ENCODE data around the gene KLHL17. TPM values are rescaled to one million over a fixed set of nuclear protein-coding genes. Genes with fewer than 3 reads are reported as not detected.

Gene KLHL17
- total RNA-seq, 1 donor from 2014 or later: 2.6 TPM

Other genes with a start within 250 kb of the KLHL17 start
- under 0.01 and 0.13 TPM in 2 replicates for gene SAMD11, start 36.7 kb upstream of the KLHL17 start, total RNA-seq
- gene NOC2L, start 1.3 kb upstream of the KLHL17 start, total RNA-seq: 59.4 and 67.9 TPM in 2 replicates
- 0.38 and 0.51 TPM in 2 replicates for gene PLEKHN1, start 5.9 kb downstream of the KLHL17 start, total RNA-seq
- not detected in 2 replicates for gene PERM1, start 21.5 kb downstream of the KLHL17 start, total RNA-seq
- 29.0 and 54.1 TPM in 2 replicates for gene HES4, start 39.5 kb downstream of the KLHL17 start, total RNA-seq
- 92.3 and 112 TPM in 2 replicates for gene ISG15, start 52.9 kb downstream of the KLHL17 start, total RNA-seq
- gene AGRN, start 59.5 kb downstream of the KLHL17 start, total RNA-seq: 49.3 and 77.5 TPM in 2 replicates
- under 0.01 TPM in 1 of 2 replicates, not detected in the other for gene RNF223, start 113.7 kb downstream of the KLHL17 start, total RNA-seq
- 5.0 and 9.1 TPM in 2 replicates for gene C1orf159, start 155.5 kb downstream of the KLHL17 start, total RNA-seq
- gene TTLL10, start 213.3 kb downstream of the KLHL17 start, total RNA-seq: not detected in 2 replicates
- 0.26 and 0.51 TPM in 2 replicates for gene TNFRSF18, start 246.0 kb downstream of the KLHL17 start, total RNA-seq